ENCODE measurements around the gene INAFM1. TPM values are rescaled to one million over a fixed set of nuclear protein-coding genes. Genes with fewer than 3 reads are reported as not detected.
"Not testable (repeated sequence)": the region's sequence is repeated elsewhere in the genome, so short reads cannot be mapped to it uniquely, and the experiment has no call there.

INAFM1 gene
- total and polyA plus RNA-seq, 5 experiments from 2014 or later, result 2.4 to 19.7 (median 5.3) TPM

GRCh38 chr19:47258895-47259555, 15.7 kb upstream of the INAFM1 start:
- DNase-seq, result no peak
- Mint-ChIP-seq H3K36me3 (peaks cover 0 to 56% (median 27%) of the 10 kb centered on the region in 3 donors), H3K9me3 (no peaks in the 10 kb centered on the region), H3K4me1 (peaks cover 36 to 53% (median 50%) of the 10 kb centered on the region in 4 donors), H3K27me3 (no peaks in the 10 kb centered on the region), H3K4me3 (peak overlapping the region in 9 of 10 donors; percentile 15 to 94 (median 58)), H3K27ac (peak overlapping the region in 8 of 10 donors; percentile 45 to 87 (median 68))
- no peak for ATAC-seq
- POLR2A ChIA-PET, result no interaction called here

DNA sequence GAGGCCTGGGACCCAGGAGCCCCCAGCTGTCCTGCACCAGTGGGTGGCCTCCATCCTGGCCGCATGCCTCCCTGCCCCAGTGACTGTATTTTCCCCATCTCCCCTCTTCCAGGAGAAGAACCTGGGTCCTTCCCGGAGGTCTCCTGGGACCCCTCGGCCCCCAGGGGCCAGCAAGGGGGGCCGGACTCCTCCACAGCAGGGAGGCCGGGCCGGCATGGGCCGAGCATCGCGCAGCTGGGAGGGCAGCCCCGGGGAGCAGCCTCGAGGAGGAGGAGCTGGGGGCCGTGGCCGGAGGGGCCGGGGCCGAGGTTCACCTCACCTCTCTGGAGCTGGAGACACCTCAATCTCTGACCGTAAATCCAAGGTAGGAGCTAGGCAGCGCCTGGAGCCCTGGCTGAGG, 14.2 kb upstream of the INAFM1 start:
- peaks cover 0 to 67% (median 31%) of the 10 kb centered on the region in 3 donors for H3K36me3 Mint-ChIP-seq
- H3K4me1 Mint-ChIP-seq, result peaks cover 35 to 53% (median 50%) of the 10 kb centered on the region in 4 donors
- no peaks in the 10 kb centered on the region for H3K9me3 Mint-ChIP-seq
- POLR2A ChIA-PET, result interaction anchor here (1.7 kb wide), 1 partner anchor 15 kb away, joined by 5 read pairs; the partner anchor contains the start of gene INAFM1
- DNase-seq, result no peak
- peak overlapping the region in 1 of 10 donors; percentile 50 for H3K4me3 Mint-ChIP-seq
- H3K27me3 Mint-ChIP-seq, result no peaks in the 10 kb centered on the region
- no peak overlapping the region for H3K27ac Mint-ChIP-seq
- no peak for ATAC-seq

GRCh38 chr19:47261946-47262793, 12.5 kb upstream of the INAFM1 start:
- peaks cover 29 to 42% (median 40%) of the 10 kb centered on the region in 4 donors for H3K4me1 Mint-ChIP-seq
- not testable (repeated sequence) for ATAC-seq, H3K9me3 Mint-ChIP-seq, H3K4me3 Mint-ChIP-seq, H3K27me3 Mint-ChIP-seq, DNase-seq
- H3K27ac Mint-ChIP-seq, result peak overlapping the region in 3 of 10 donors; percentile 3 to 41 (median 20)
- H3K36me3 Mint-ChIP-seq, result peaks cover 0 to 83% (median 31%) of the 10 kb centered on the region in 3 donors
- POLR2A ChIA-PET, result interaction anchor here (0.6 to 1.7 kb wide), 5 partner anchors 12 to 128 kb away, joined by 3 to 8 read pairs (median 4); partner anchors contain the start of gene INAFM1

DNA sequence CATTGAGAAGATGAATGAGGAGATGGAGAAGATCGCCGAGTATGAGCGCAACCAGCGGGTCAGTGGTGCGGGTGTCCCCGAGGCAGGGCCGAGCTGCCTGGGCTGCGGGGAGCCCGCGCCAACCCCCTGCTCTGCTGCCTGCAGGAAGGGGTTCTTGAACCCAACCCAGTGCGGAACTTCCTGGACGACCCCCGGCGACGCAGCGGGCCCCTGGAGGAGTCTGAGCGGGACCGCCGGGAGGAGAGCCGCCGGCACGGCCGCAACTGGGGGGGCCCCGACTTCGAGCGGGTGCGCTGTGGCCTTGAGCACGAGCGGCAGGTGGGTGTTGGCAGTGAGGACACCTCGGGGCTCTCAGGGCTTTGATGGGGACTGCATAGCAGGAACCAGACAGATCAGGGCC, 10.1 kb upstream of the INAFM1 start:
- POLR2A ChIA-PET, result no interaction called here
- ATAC-seq, result no peak

GRCh38 chr19:47266401-47266941, 8.2 kb upstream of the INAFM1 start:
- DNase-seq (no peak), ATAC-seq (no peak)
- Mint-ChIP-seq H3K9me3 (no peaks in the 10 kb centered on the region), H3K27me3 (no peaks in the 10 kb centered on the region), H3K4me3 (no peak overlapping the region), H3K27ac (no peak overlapping the region), H3K36me3 (peaks cover 0 to 84% (median 14%) of the 10 kb centered on the region in 3 donors), H3K4me1 (peaks cover 2 to 11% (median 5%) of the 10 kb centered on the region in 4 donors)
- POLR2A ChIA-PET, result no interaction called here

More for the DNA sequence above, 10.1 kb upstream of the INAFM1 start:
- peaks cover 11 to 18% (median 16%) of the 10 kb centered on the region in 4 donors for H3K4me1 Mint-ChIP-seq
- no peak overlapping the region for H3K4me3 Mint-ChIP-seq
- H3K27ac Mint-ChIP-seq, result no peak overlapping the region
- no peak for DNase-seq
- no peaks in the 10 kb centered on the region for H3K27me3 Mint-ChIP-seq
- H3K36me3 Mint-ChIP-seq, result peaks cover 0 to 82% (median 26%) of the 10 kb centered on the region in 3 donors
- no peaks in the 10 kb centered on the region for H3K9me3 Mint-ChIP-seq

DNA sequence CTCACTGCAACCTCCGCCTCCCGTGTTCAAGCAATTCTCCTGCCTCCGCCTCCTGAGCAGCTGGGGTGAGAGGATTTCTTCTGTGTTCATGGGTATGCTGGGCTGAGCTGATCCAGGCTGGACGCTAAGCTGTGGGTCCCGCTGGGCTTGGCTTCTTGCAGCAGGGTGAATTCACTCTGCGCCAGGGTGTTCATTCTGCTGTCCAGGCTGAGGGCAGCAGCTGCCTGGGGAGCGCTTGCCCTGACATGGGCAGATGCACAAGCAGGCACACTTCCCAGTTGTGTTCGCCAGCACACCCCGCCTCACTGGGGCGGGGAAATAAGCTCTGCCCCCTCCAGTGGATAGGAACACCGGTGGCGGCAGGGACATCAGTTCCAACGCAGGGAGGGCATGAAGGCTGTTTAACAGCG, 7.3 kb upstream of the INAFM1 start:
- no peak overlapping the region for H3K27ac Mint-ChIP-seq
- POLR2A ChIA-PET, result no interaction called here

GRCh38 chr19:47268028-47268427, 6.7 kb upstream of the INAFM1 start:
- Mint-ChIP-seq H3K27me3 (no peaks in the 10 kb centered on the region), H3K36me3 (peaks cover 0 to 73% (median 12%) of the 10 kb centered on the region in 3 donors), H3K27ac (no peak overlapping the region), H3K4me3 (no peak overlapping the region), H3K9me3 (no peaks in the 10 kb centered on the region), H3K4me1 (peaks cover 8 to 25% (median 10%) of the 10 kb centered on the region in 4 donors)
- POLR2A ChIA-PET, result no interaction called here
- no peak for DNase-seq
- ATAC-seq, result no peak

More for the DNA sequence above, 7.3 kb upstream of the INAFM1 start:
- Mint-ChIP-seq H3K27me3 (no peaks in the 10 kb centered on the region), H3K9me3 (no peaks in the 10 kb centered on the region), H3K36me3 (peaks cover 0 to 80% (median 13%) of the 10 kb centered on the region in 3 donors), H3K4me3 (no peak overlapping the region), H3K4me1 (peaks cover 3 to 18% (median 6%) of the 10 kb centered on the region in 4 donors)
- no peak for ATAC-seq
- DNase-seq, result no peak

GRCh38 chr19:47269596-47269995, 5.1 kb upstream of the INAFM1 start:
- H3K27ac Mint-ChIP-seq, result no peak overlapping the region

DNA sequence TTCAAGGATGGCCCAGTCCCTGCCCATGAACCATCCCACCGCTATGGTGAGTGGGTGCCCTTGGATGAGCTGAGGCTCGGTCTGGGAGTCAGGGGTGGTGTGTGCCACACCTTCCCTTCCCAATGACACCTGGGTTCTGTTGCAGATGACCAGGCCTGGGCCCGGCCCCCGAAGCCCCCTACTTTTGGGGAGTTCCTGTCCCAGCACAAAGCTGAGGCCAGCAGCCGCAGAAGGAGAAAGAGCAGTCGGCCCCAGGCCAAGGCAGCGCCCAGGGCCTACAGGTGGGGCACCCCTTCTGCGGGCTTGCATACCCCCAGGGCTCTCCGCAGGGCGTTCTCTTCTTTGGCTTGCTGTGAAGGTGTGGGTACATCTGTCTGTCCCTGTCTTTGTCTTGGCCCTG, 4.3 kb upstream of the INAFM1 start:
- H3K36me3 Mint-ChIP-seq, result peaks cover 0 to 59% (median 9%) of the 10 kb centered on the region in 3 donors
- H3K4me1 Mint-ChIP-seq, result peaks cover 10 to 31% (median 14%) of the 10 kb centered on the region in 4 donors
- ATAC-seq, result no peak
- H3K9me3 Mint-ChIP-seq, result no peaks in the 10 kb centered on the region
- no peak for DNase-seq
- no peaks in the 10 kb centered on the region for H3K27me3 Mint-ChIP-seq
- H3K27ac Mint-ChIP-seq, result no peak overlapping the region
- POLR2A ChIA-PET, result interaction anchor here (2.1 kb wide), 1 partner anchor 14 kb away, joined by 15 read pairs; the partner anchor contains the start of gene CCDC9
- H3K4me3 Mint-ChIP-seq, result no peak overlapping the region

More at GRCh38 chr19:47269596-47269995, 5.1 kb upstream of the INAFM1 start:
- H3K36me3 Mint-ChIP-seq, result peaks cover 0 to 64% (median 11%) of the 10 kb centered on the region in 3 donors
- no peak for ATAC-seq
- peaks cover 8 to 26% (median 11%) of the 10 kb centered on the region in 4 donors for H3K4me1 Mint-ChIP-seq
- no peak overlapping the region for H3K4me3 Mint-ChIP-seq
- no peaks in the 10 kb centered on the region for H3K27me3 Mint-ChIP-seq
- POLR2A ChIA-PET, result interaction anchor here (1.1 to 1.2 kb wide), 2 partner anchors 13 to 27 kb away, joined by 5 to 9 read pairs; partner anchors contain the start of gene CCDC9
- no peak for DNase-seq
- H3K9me3 Mint-ChIP-seq, result no peaks in the 10 kb centered on the region

DNA sequence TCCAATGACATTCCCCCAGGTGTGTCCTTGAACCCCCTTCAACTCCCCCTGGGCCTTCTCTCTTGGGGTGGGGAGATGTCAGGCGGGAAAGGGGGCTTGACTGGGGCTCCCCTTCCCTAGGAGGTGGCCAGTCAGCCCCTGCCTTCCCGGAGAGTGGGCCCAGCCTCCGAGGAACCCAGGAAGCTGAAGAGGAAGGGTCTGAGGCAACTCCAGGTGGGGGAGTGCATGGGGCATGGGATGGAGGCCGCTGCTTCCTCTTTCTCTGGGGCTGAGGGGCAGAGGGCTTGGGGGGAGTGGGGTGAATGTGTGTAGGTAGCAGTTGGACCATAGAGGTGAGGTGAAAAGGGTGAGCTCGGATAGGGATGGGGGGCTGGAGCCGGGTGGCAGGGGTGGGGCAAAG, 2.7 kb upstream of the INAFM1 start:
- no peak for DNase-seq
- Mint-ChIP-seq H3K27me3 (no peaks in the 10 kb centered on the region), H3K9me3 (no peaks in the 10 kb centered on the region), H3K4me3 (peak overlapping the region in 5 of 10 donors; percentile 33 to 96 (median 86)), H3K36me3 (peaks cover 0 to 44% (median 8%) of the 10 kb centered on the region in 3 donors), H3K27ac (peak overlapping the region in 4 of 10 donors; percentile 58 to 99 (median 77)), H3K4me1 (peaks cover 20 to 39% (median 23%) of the 10 kb centered on the region in 4 donors)
- POLR2A ChIA-PET, result interaction anchor here (2.1 kb wide), 1 partner anchor 15 kb away, joined by 15 read pairs; the partner anchor contains the start of gene CCDC9
- ATAC-seq, result no peak

GRCh38 chr19:47272448-47273312, 2.0 kb upstream of the INAFM1 start:
- H3K4me3 Mint-ChIP-seq, result peak overlapping the region; percentile 77 to 99 (median 88)
- H3K4me1 Mint-ChIP-seq, result peaks cover 20 to 39% (median 24%) of the 10 kb centered on the region in 4 donors
- H3K27ac Mint-ChIP-seq, result peak overlapping the region; percentile 71 to 99 (median 91)
- peaks cover 0 to 37% (median 8%) of the 10 kb centered on the region in 3 donors for H3K36me3 Mint-ChIP-seq
- POLR2A ChIA-PET, result interaction anchor here (2.1 to 2.7 kb wide), 2 partner anchors 16 to 47 kb away, joined by 13 to 15 read pairs; partner anchors contain the start of gene CCDC9
- H3K27me3 Mint-ChIP-seq, result no peaks in the 10 kb centered on the region
- DNase-seq, result peak in 4 of 10 donors; percentile 8 to 68 (median 26)
- H3K9me3 Mint-ChIP-seq, result no peaks in the 10 kb centered on the region
- ATAC-seq, result no peak
